Measurements from ENCODE around the gene EPYC. TPM values are rescaled to one million over a fixed set of nuclear protein-coding genes. Genes with fewer than 3 reads are reported as not detected.

The EPYC gene
- total RNA-seq, 1 experiment from 2014 or later = not detected

- Histone ChIP-seq H4K20me1 (ENCODE audit: insufficient read depth) (no peaks in the 10 kb centered on the region), H3K27ac (no peak overlapping the region), H3K4me2 (no peak overlapping the region), H3K4me3 (no peak overlapping the region), H3K27me3 (ENCODE audit: insufficient read depth, low read depth) (no peaks in the 10 kb centered on the region), H3K4me1 (replicated peaks; ENCODE audit: insufficient read depth) (peaks cover 11% of the 10 kb centered on the region), H2AFZ (no peak overlapping the region), H3K36me3 (ENCODE audit: low read depth) (no peaks in the 10 kb centered on the region), H3K79me2 (ENCODE audit: low read depth) (no peaks in the 10 kb centered on the region), H3K9me2 (ENCODE audit: insufficient read depth) (no peaks in the 10 kb centered on the region), H3F3A (ENCODE audit: insufficient read depth, low read depth) (no peaks in the 10 kb centered on the region), H3K9me3 (ENCODE audit: insufficient read depth, low read depth) (no peaks in the 10 kb centered on the region)
- intact Hi-C loops (cut with micrococcal nuclease; ENCODE audit: unreplicated experiment) = loop anchor here (10.0 kb wide), 1 partner anchor 998 kb away; no protein-coding TSS in a partner anchor
- ChIA-PET POLR2A (ENCODE audit: unreplicated experiment) (interaction anchor here (0.6 kb wide), 1 partner anchor 1792 kb away, joined by 3 read pairs; no protein-coding TSS in a partner anchor), CTCF (no interaction called here)
- TF ChIP-seq CTCF (conservative IDR thresholded peaks at IDR 0.05) (no peak), EZH2 (IDR thresholded peaks at IDR 0.05; ENCODE audit: low read depth) (no peak)
- BruUV-seq (replicated peaks) = no TSS peak
- no peak for DNase-seq
These were observed 61.5 kb downstream of the EPYC start for GRCh38 chr12:90943255-90943654.

GRCh38 chr12:90940872-90941499 lies 63.8 kb downstream of the EPYC start:
- no peak overlapping the region for H2AFZ ChIP-seq

GRCh38 chr12:90939382-90939781 lies 65.4 kb downstream of the EPYC start:
- DNase-seq = no peak
- no TSS peak for BruUV-seq (replicated peaks)
- Histone ChIP-seq H4K20me1 (ENCODE audit: insufficient read depth) (no peaks in the 10 kb centered on the region), H3K4me1 (replicated peaks; ENCODE audit: insufficient read depth) (peaks cover 16% of the 10 kb centered on the region), H3K4me3 (no peak overlapping the region), H2AFZ (no peak overlapping the region), H3F3A (ENCODE audit: insufficient read depth, low read depth) (no peaks in the 10 kb centered on the region), H3K27me3 (ENCODE audit: insufficient read depth, low read depth) (no peaks in the 10 kb centered on the region), H3K79me2 (ENCODE audit: low read depth) (no peaks in the 10 kb centered on the region), H3K9me3 (ENCODE audit: insufficient read depth, low read depth) (0 out of 2 replicates have a peak, but pooled peaks cover 5% of the 10 kb centered on the region), H3K27ac (no peak overlapping the region), H3K9me2 (ENCODE audit: insufficient read depth) (no peaks in the 10 kb centered on the region), H3K4me2 (no peak overlapping the region), H3K36me3 (ENCODE audit: low read depth) (no peaks in the 10 kb centered on the region)
- TF ChIP-seq EZH2 (IDR thresholded peaks at IDR 0.05; ENCODE audit: low read depth) (no peak), CTCF (conservative IDR thresholded peaks at IDR 0.05) (no peak)
- CTCF ChIA-PET = no interaction called here
- POLR2A ChIA-PET (ENCODE audit: unreplicated experiment) = no interaction called here
- intact Hi-C loops (cut with micrococcal nuclease; ENCODE audit: unreplicated experiment) = loop anchor here (5.0 to 10.0 kb wide), 2 partner anchors 85 to 1922 kb away; no protein-coding TSS in a partner anchor

More at GRCh38 chr12:90940872-90941499, 63.8 kb downstream of the EPYC start:
- H3K9me3 ChIP-seq (ENCODE audit: insufficient read depth, low read depth) = 0 out of 2 replicates have a peak, but pooled peaks cover 5% of the 10 kb centered on the region
- intact Hi-C loops (cut with micrococcal nuclease; ENCODE audit: unreplicated experiment) = loop anchor here (2.0 to 10.0 kb wide), 2 partner anchors 996 to 1398 kb away; no protein-coding TSS in a partner anchor
- no peaks in the 10 kb centered on the region for H3K79me2 ChIP-seq (ENCODE audit: low read depth)
- no peaks in the 10 kb centered on the region for H4K20me1 ChIP-seq (ENCODE audit: insufficient read depth)
- H3K4me2 ChIP-seq = no peak overlapping the region
- ChIA-PET POLR2A (ENCODE audit: unreplicated experiment) (interaction anchor here (0.7 kb wide), 1 partner anchor 1184 kb away, joined by 4 read pairs; no protein-coding TSS in a partner anchor), CTCF (interaction anchor here (0.7 to 0.8 kb wide), 2 partner anchors 931 to 1238 kb away, joined by 3 read pairs; no protein-coding TSS in a partner anchor)
- no peaks in the 10 kb centered on the region for H3K36me3 ChIP-seq (ENCODE audit: low read depth)
- DNase-seq = peak in 1 of 2 experiments; percentile 48
- H3K27me3 ChIP-seq (ENCODE audit: insufficient read depth, low read depth) = no peaks in the 10 kb centered on the region
- TF ChIP-seq EZH2 (IDR thresholded peaks at IDR 0.05; ENCODE audit: low read depth) (no peak), CTCF (conservative IDR thresholded peaks at IDR 0.05) (peak; percentile 83)
- no peaks in the 10 kb centered on the region for H3F3A ChIP-seq (ENCODE audit: insufficient read depth, low read depth)
- H3K27ac ChIP-seq = no peak overlapping the region
- no peaks in the 10 kb centered on the region for H3K9me2 ChIP-seq (ENCODE audit: insufficient read depth)
- no peak overlapping the region for H3K4me3 ChIP-seq
- BruUV-seq (replicated peaks) = no TSS peak
- peaks cover 16% of the 10 kb centered on the region for H3K4me1 ChIP-seq (replicated peaks; ENCODE audit: insufficient read depth)
